Testis (tissue), 2 donors: ENCODE data around the gene PDE7B.

Experiments
- POLR2A ChIP-seq: fragments of 450-650 bp; IDR thresholded peaks from one replicate; pipeline ENCODE4 v1.6.1; 2017; ENCODE audit warnings: antibody characterized with exemption, mild to moderate bottlenecking, moderate library complexity
- TF ChIP-seq, protein P1 (sequence below), 3 experiments: fragments of 450-650 bp in 2 of 3; fragments of 200-600 bp in 1 of 3; sonication (generic) in 1 of 3; IDR thresholded peaks; one replicate each; pipeline ENCODE4 v1.5.1; 2016 to 2019; ENCODE audit warnings: antibody characterized with exemption in 3 of 3, mild to moderate bottlenecking in 2 of 3, moderate library complexity in 1 of 3

DNA sequence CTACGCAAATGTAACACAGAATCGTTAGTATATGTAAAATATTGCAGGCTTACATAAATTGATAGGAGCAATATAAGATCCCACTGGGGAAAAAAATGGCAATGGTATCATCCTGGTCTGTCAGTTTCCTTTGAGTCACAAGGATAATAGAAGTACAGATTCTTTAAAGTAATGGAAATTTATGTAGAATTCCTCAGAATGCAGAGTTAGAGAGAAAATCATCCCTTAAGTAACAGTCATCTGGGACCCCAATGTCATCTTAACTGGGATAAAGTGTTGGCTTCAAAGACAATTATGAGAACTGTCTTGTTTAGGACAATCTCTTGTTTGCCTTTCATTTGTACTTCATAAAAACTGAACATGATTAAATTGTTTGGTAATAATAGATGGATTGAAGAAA lies 34.5 kb upstream of the PDE7B start:
- TF ChIP-seq, protein P1, sequence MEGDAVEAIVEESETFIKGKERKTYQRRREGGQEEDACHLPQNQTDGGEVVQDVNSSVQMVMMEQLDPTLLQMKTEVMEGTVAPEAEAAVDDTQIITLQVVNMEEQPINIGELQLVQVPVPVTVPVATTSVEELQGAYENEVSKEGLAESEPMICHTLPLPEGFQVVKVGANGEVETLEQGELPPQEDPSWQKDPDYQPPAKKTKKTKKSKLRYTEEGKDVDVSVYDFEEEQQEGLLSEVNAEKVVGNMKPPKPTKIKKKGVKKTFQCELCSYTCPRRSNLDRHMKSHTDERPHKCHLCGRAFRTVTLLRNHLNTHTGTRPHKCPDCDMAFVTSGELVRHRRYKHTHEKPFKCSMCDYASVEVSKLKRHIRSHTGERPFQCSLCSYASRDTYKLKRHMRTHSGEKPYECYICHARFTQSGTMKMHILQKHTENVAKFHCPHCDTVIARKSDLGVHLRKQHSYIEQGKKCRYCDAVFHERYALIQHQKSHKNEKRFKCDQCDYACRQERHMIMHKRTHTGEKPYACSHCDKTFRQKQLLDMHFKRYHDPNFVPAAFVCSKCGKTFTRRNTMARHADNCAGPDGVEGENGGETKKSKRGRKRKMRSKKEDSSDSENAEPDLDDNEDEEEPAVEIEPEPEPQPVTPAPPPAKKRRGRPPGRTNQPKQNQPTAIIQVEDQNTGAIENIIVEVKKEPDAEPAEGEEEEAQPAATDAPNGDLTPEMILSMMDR (IDR thresholded peaks at IDR 0.05) = no peak
- no peak for TF ChIP-seq POLR2A
